Esophagus squamous epithelium (tissue), 5 donors: ENCODE results near the gene FGD4. TPM values are rescaled to one million over a fixed set of nuclear protein-coding genes. Genes with fewer than 3 reads are reported as not detected.

Experiments used
- DNase-seq: peaks from one replicate; lab custom pipeline; 2025; lab: John Stamatoyannopoulos, UW
- H3K27ac ChIP-seq, 4 donors: fragments of 200-600 bp; sonication (generic); one replicate each; pipeline ENCODE4 v1.5.1; 2016 to 2019; ENCODE audit warnings: mild to moderate bottlenecking in 1 of 4
- H3K27me3 ChIP-seq, 4 donors: fragments of 200-600 bp; sonication (generic); 1 replicate in 3 of 4; 2 replicates in 1 of 4; pipeline versions ENCODE4 v1.5.1 to v1.6.0; 2017 to 2021; ENCODE audit warnings: antibody characterized with exemption in 1 of 4
- H3K36me3 ChIP-seq, 3 donors: fragments of 200-600 bp; sonication (generic); one replicate each; pipeline ENCODE4 v1.5.1; 2016 to 2019
- H3K4me1 ChIP-seq, 3 donors: fragments of 200-600 bp; sonication (generic); one replicate each; pipeline ENCODE4 v1.5.1; 2017 to 2019
- H3K4me3 ChIP-seq, 4 donors: fragments of 200-600 bp; sonication (generic); 1 replicate in 3 of 4; 2 replicates in 1 of 4; pipeline ENCODE4 v1.5.1; 2016 to 2019; ENCODE audit warnings: mild to moderate bottlenecking in 2 of 4, moderate library complexity in 1 of 4
- H3K9me3 ChIP-seq, 3 donors: fragments of 200-600 bp; sonication (generic); one replicate each; pipeline ENCODE4 v1.5.1; 2016 to 2019
- POLR2A ChIP-seq, 4 donors: fragments of 450-650 bp; IDR thresholded peaks; one replicate each; pipeline ENCODE4 v1.6.1; 2017; ENCODE audit warnings: antibody characterized with exemption in 4 of 4, mild to moderate bottlenecking in 4 of 4, moderate library complexity in 3 of 4
- WGBS, 2 donors: methylation state at CpG; one replicate each; pipeline ENCODE4 v1.1.5; 2018; 5-methylcytosine and 5-hydroxymethylcytosine counted together
- intact Hi-C: fragments of 100-400 bp; cut with DNase I; formaldehyde crosslinking; loops from one replicate; pipeline ENCODE4 v1.15.0; 2022
- total RNA-seq, 4 donors: library from RNA; depleted of rRNA; stranded (reverse); fragments of >200 nt; gene quantifications; one replicate each; pipeline ENCODE4 v1.1.0, GENCODE V29; 2016
- TF ChIP-seq, protein P1 (sequence below), 6 experiments: fragments of 450-650 bp in 4 of 6; fragments of 200-600 bp in 2 of 6; sonication (generic) in 2 of 6; IDR thresholded peaks; one replicate each; pipeline ENCODE4 v1.5.1; 2016 to 2019; ENCODE audit warnings: antibody characterized with exemption in 6 of 6, mild to moderate bottlenecking in 4 of 6, moderate library complexity in 4 of 6
- donor health status: DM: yes; HTN: yes; CAD: no.

The FGD4 gene
- total RNA-seq, 4 donors from 2014 or later, result 17.0 to 49.8 (median 25.6) TPM

DNA sequence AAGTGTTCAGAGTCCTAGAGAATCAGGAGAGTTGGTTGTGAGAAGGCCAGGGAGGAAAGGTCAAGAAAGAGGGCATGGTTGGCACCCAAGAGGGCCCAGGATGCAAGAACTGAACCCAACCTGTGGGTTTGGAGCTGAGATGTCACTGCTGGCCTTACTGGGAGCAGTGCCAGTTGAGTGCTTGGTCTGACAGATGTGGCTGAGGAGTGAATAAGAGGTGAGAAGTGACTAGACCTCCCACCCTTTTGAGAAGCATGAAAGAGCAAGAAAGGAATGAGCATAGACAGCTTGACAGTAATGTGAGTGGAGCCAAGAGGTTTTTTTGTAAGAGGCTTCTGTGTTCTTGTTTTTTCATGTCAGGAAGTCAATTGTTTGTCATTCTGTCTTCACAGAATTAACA is 95.3 kb downstream of the FGD4 start:
- Histone ChIP-seq H3K27me3 (no peaks in the 10 kb centered on the region), H3K9me3 (no peaks in the 10 kb centered on the region), H3K27ac (no peak overlapping the region), H3K36me3 (no peaks in the 10 kb centered on the region), H3K4me3 (no peak overlapping the region), H3K4me1 (peaks cover 3 to 27% (median 4%) of the 10 kb centered on the region in 3 donors)
- no peak for DNase-seq
- intact Hi-C loops, result no loop called here
- TF ChIP-seq, protein P1, sequence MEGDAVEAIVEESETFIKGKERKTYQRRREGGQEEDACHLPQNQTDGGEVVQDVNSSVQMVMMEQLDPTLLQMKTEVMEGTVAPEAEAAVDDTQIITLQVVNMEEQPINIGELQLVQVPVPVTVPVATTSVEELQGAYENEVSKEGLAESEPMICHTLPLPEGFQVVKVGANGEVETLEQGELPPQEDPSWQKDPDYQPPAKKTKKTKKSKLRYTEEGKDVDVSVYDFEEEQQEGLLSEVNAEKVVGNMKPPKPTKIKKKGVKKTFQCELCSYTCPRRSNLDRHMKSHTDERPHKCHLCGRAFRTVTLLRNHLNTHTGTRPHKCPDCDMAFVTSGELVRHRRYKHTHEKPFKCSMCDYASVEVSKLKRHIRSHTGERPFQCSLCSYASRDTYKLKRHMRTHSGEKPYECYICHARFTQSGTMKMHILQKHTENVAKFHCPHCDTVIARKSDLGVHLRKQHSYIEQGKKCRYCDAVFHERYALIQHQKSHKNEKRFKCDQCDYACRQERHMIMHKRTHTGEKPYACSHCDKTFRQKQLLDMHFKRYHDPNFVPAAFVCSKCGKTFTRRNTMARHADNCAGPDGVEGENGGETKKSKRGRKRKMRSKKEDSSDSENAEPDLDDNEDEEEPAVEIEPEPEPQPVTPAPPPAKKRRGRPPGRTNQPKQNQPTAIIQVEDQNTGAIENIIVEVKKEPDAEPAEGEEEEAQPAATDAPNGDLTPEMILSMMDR (IDR thresholded peaks at IDR 0.05), result no peak
- TF ChIP-seq POLR2A (IDR thresholded peaks at IDR 0.05), result no peak

DNA sequence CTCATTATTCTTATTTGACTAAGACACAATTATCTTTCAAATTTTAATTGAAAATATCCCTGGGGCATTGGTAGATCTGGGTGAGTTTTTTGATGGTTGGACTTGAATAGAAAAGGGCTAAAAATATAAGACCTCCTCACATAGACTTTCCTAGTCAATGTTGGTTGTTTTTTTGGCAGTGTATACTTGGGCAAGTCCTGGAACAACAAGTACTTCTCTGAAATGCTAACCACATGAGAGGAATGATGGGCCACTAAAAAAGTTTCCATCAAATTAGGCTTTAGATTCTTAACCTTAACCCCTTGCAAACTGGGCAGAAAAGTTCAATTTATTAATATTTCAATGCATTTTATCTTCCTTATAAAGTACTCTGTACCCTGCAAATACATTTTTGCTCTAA is 97.6 kb downstream of the FGD4 start:
- no peak overlapping the region for H3K4me3 ChIP-seq
- intact Hi-C loops, result no loop called here
- TF ChIP-seq, protein P1 (IDR thresholded peaks at IDR 0.05), result no peak
- no peak for TF ChIP-seq POLR2A (IDR thresholded peaks at IDR 0.05)
- peaks cover 3 to 31% (median 4%) of the 10 kb centered on the region in 3 donors for H3K4me1 ChIP-seq
- no peaks in the 10 kb centered on the region for H3K36me3 ChIP-seq
- no peaks in the 10 kb centered on the region for H3K27me3 ChIP-seq
- DNase-seq, result no peak
- H3K9me3 ChIP-seq, result no peaks in the 10 kb centered on the region
- H3K27ac ChIP-seq, result no peak overlapping the region

DNA sequence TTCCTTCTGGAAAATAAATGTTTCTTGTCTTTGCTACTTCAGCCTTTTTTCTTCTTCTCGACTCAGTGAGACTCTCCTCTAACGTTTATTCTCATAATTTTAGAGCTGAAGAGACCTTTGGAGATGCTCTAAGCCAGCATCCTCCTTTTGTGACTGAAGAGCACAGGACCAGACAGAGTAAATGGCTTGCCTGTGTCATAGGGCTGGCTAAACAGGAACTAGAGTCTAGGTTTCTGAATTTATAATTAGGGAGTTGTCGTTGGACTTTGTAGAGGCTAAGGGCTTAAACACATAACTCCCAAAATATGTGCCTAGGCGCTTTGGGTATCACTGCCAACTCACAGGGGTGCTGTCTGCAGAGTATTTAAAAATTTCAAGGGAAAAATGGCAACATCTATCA is 98.5 kb downstream of the FGD4 start:
- H3K27ac ChIP-seq, result no peak overlapping the region
- H3K36me3 ChIP-seq, result no peaks in the 10 kb centered on the region
- 54% methylated on average over 4 of the region's 4 CpGs for WGBS, 2 donors
- TF ChIP-seq, protein P1 (IDR thresholded peaks at IDR 0.05), result no peak
- no peak for TF ChIP-seq POLR2A (IDR thresholded peaks at IDR 0.05)
- peaks cover 4 to 40% (median 11%) of the 10 kb centered on the region in 3 donors for H3K4me1 ChIP-seq
- intact Hi-C loops, result no loop called here
- no peak for DNase-seq
- H3K9me3 ChIP-seq, result no peaks in the 10 kb centered on the region
- no peak overlapping the region for H3K4me3 ChIP-seq
- H3K27me3 ChIP-seq, result no peaks in the 10 kb centered on the region

DNA sequence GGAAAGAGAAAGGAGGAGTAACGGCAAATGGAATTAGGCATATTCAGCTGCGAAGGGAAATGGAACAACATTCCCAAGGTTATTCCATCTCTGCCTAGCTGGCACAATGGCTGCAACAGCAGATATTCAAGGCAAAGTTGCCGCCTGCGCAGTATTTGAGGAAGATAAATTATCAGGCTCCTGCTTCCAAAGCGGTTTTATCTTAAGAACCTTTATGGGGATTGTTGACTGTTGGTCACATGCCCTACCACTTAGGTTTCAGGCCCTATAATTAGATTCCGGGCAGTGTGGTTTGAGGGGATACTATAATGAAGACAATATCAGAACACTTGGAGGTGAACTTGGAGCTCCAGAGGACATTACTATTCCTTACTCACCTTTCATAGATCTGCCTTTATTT is 99.7 kb downstream of the FGD4 start:
- no peaks in the 10 kb centered on the region for H3K9me3 ChIP-seq
- intact Hi-C loops, result no loop called here
- peaks cover 0 to 52% (median 16%) of the 10 kb centered on the region in 3 donors for H3K4me1 ChIP-seq
- H3K36me3 ChIP-seq, result no peaks in the 10 kb centered on the region
- DNase-seq, result no peak
- TF ChIP-seq, protein P1 (IDR thresholded peaks at IDR 0.05), result no peak
- no peak for TF ChIP-seq POLR2A (IDR thresholded peaks at IDR 0.05)
- H3K27me3 ChIP-seq, result no peaks in the 10 kb centered on the region
- no peak overlapping the region for H3K4me3 ChIP-seq
- H3K27ac ChIP-seq, result no peak overlapping the region
- WGBS, 2 donors, result 93 to 94% methylated on average over 6 of the region's 6 CpGs

DNA sequence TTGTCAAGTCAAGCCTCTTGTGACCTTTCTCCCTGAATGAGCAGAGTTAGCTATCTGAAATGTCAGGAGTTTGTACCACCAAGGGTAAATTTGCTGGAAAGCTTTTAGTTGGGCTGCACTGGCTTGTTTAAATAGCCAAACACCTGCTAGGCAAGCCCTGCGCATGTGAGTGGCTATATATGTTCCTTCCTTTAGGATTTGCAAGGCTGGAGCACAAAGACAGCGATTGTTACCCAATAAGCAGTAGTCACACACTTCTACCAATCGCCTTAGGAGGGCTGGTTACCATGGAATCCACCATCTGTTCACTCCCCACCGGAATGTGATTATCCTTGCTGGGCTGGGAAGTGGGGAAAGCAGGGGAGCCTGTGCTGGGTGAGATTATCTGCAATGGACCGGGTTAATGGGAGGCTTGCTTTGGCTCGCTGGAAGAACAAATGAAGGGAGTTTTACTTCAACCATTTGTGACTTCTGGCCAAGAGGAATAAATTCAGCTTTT is 102.5 kb downstream of the FGD4 start:
- intact Hi-C loops, result no loop called here
- no peaks in the 10 kb centered on the region for H3K27me3 ChIP-seq
- H3K4me1 ChIP-seq, result peaks cover 15 to 71% (median 26%) of the 10 kb centered on the region in 3 donors
- TF ChIP-seq, protein P1 (IDR thresholded peaks at IDR 0.05), result no peak
- H3K4me3 ChIP-seq, result peak overlapping the region in 3 of 4 donors; percentile 0 to 50 (median 21)
- WGBS, 2 donors, result 83 to 87% methylated on average over 5 to 6 of the region's 6 CpGs
- no peak for DNase-seq
- no peaks in the 10 kb centered on the region for H3K36me3 ChIP-seq
- peak overlapping the region in 3 of 4 donors; percentile 19 to 73 (median 54) for H3K27ac ChIP-seq
- no peaks in the 10 kb centered on the region for H3K9me3 ChIP-seq
